ENCODE measurements around the gene POLR2A.
"Not testable (repeated sequence)": the region's sequence is repeated elsewhere in the genome, so short reads cannot be mapped to it uniquely, and the experiment has no call there.

Gene POLR2A

GRCh38 chr17:7479213-7480088, 4.7 kb upstream of the POLR2A start, which contains the start of gene ZBTB4:
TSS of gene ZBTB4 (minus strand) at chr17:7479631. CDS start at chr17:7466801, 12,830 bp downstream.
- peak; percentile 60 for DNase-seq

GRCh38 chr17:7480089-7480384, 4.1 kb upstream of the POLR2A start:
- no peak for DNase-seq

- DNase-seq, result not testable (repeated sequence)
Observed at GRCh38 chr17:7481275-7481674, 2.9 kb upstream of the POLR2A start, which contains the start of gene SLC35G6. TSS of gene SLC35G6 (plus strand) at chr17:7481446. CDS start at chr17:7481517, 71 bp downstream.

GRCh38 chr17:7481842-7482741, 2.1 kb upstream of the POLR2A start:
- not testable (repeated sequence) for DNase-seq

DNA sequence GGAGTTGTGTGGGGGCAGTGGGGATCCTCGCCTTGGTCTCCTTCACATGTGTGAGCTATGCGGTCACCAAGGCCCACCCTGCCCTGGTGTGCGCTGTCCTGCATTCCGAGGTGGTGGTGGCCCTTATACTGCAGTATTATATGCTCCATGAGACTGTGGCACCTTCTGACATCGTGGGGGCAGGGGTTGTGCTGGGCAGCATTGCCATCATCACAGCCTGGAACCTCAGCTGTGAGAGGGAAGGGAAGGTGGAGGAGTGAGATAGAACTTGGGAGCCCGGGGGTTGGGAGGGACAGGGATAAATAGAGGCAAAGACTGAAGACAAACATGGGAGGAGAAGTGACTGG, 1.5 kb upstream of the POLR2A start:
- DNase-seq, result not testable (repeated sequence)

GRCh38 chr17:7483255-7484066, 705 bp upstream of the POLR2A start:
- peak; percentile 93 for DNase-seq

- DNase-seq, result no peak
Observed at GRCh38 chr17:7484919-7485377, 782 bp downstream of the POLR2A start.

GRCh38 chr17:7486181-7486580, 2.0 kb downstream of the POLR2A start:
- no peak for DNase-seq

DNA sequence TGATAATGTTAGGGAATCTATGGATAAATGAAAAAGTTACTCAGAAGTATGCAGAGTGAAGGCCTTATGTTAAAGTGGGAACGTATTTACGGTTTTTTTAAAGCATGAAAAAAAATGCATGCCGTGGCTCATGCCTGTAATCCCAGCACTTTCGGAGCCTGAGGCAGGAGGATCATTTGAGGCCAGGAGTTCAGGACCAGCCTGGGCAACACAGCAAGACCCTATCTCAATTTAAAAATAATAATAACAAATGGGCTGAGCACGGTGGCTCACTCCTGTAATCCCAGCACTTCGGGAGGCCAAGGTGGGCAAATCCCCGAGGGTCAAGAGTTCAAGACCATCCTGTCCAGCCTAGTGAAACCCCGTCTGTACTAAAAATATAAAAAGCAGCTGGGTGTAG, 6.0 kb downstream of the POLR2A start:
- DNase-seq, result no peak

GRCh38 chr17:7491583-7491982, 7.4 kb downstream of the POLR2A start:
- DNase-seq, result no peak

GRCh38 chr17:7493941-7494340, 9.8 kb downstream of the POLR2A start:
- DNase-seq, result no peak

DNA sequence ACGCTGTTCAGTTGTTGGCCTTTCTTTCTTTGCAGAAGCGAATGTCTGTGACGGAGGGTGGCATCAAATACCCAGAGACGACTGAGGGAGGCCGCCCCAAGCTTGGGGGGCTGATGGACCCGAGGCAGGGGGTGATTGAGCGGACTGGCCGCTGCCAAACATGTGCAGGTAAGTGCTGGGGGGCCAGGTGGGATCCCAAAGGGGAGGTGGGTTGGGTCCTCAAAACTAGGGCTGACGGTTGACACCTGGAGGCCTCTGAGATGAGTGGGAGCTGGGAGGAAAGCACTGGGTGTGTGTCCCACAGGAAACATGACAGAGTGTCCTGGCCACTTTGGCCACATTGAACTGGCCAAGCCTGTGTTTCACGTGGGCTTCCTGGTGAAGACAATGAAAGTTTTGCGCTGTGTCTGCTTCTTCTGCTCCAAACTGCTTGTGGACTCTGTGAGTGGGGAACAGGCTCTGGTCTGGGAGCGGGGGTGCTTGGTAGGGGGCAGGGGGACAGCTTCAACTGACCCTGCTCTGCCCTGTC, 11.8 kb downstream of the POLR2A start:
- DNase-seq, result no peak

GRCh38 chr17:7496470-7497183, 12.5 kb downstream of the POLR2A start:
- no peak for DNase-seq

GRCh38 chr17:7497228-7497627, 13.1 kb downstream of the POLR2A start:
- no peak for DNase-seq

DNA sequence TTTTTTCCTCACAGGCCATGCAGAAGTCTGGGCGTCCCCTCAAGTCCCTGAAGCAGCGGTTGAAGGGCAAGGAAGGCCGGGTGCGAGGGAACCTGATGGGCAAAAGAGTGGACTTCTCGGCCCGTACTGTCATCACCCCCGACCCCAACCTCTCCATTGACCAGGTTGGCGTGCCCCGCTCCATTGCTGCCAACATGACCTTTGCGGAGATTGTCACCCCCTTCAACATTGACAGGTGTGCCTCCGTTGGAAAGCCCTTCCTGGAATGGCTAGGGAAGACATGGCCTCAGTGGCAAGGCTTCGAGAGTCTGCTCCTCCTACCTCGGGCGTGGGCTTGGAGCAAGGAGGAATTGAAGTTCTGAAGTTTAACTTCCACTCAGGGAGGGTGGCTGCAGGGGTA, 13.5 kb downstream of the POLR2A start:
- no peak for DNase-seq

- no peak for DNase-seq
Observed at GRCh38 chr17:7499161-7499560, 15.0 kb downstream of the POLR2A start.

- DNase-seq, result no peak
Observed at GRCh38 chr17:7501729-7502128, 17.6 kb downstream of the POLR2A start.

DNA sequence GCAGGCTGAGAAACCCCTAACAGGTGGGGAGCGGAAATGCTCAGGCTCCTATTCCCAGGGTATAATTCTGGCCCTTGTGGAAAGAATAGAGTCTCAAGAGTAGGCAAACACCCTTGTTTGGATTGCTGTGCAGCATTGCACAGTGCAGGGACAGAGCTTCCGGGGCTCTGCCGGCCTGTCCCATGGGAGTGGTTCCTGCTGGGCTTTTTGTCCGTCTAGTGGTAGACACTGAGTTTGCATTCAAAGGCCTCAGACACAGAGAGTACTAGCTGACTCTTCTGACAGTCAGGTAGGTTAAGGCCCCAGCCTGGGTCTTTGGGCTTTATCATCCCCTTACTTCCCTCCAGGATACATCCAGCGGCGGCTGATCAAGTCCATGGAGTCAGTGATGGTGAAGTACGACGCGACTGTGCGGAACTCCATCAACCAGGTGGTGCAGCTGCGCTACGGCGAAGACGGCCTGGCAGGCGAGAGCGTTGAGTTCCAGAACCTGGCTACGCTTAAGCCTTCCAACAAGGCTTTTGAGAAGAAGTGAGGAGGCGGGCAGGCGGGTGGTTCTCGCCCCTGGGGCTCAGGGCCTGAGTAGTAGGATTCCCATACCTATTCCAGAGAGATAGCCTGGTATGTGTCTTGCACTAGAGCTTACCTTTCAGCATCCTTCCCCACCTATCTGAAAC, 18.1 kb downstream of the POLR2A start:
- DNase-seq, result no peak

DNA sequence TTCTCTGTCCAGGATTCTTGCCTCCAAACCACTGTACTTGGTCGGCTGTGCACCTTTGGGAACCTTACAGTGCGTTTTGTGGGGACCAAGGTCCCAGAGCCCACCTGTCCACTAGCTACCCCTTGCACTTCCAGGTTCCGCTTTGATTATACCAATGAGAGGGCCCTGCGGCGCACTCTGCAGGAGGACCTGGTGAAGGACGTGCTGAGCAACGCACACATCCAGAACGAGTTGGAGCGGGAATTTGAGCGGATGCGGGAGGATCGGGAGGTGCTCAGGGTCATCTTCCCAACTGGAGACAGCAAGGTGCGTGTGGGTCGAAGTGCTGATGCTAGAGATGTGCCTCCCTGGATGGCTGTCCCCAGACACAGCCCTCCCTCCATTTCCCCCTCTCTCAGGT, 18.8 kb downstream of the POLR2A start:
- DNase-seq, result no peak

GRCh38 chr17:7503521-7503920, 19.4 kb downstream of the POLR2A start:
- no peak for DNase-seq

- no peak for DNase-seq
Observed at GRCh38 chr17:7508145-7508544, 24.0 kb downstream of the POLR2A start.

Measured in effector CD4-positive, alpha-beta T cell (primary cell).